Right cardiac atrium (tissue), 5 donors: Measurements from ENCODE around the gene SH3GL1. TPM values are rescaled to one million over a fixed set of nuclear protein-coding genes. Genes with fewer than 3 reads are reported as not detected.
A peak's percentile ranks its signal among the peaks of the same experiment; 100 is the strongest.

ENCODE experiments used
- ATAC-seq, 2 donors: fragments of 200-7000 bp; cut with Tn5 transposase; one replicate each; pipeline versions ENCODE4 v1.8.0 to v1.9.1; 2020; ENCODE audit warnings: moderate library complexity in 2 of 2, mild to moderate bottlenecking in 1 of 2
- DNase-seq, 3 donors: peaks; one replicate each; pipeline ENCODE4 v3.0.0-alpha.2; 2020
- H3K27ac ChIP-seq: one replicate; pipeline ENCODE4 v1.5.1; 2013; ENCODE audit warnings: mild to moderate bottlenecking, low read length, control low read depth, moderate library complexity
- H3K27me3 ChIP-seq: one replicate; pipeline ENCODE4 v1.6.1; 2013; ENCODE audit not compliant: control insufficient read depth, insufficient read depth
- H3K4me1 ChIP-seq: one replicate; pipeline ENCODE4 v1.6.1; 2013; ENCODE audit warnings: low read length; ENCODE audit not compliant: control insufficient read depth, insufficient read depth
- H3K4me3 ChIP-seq: one replicate; pipeline ENCODE4 v1.5.1; 2013; ENCODE audit warnings: low read length, control low read depth
- H3K9me3 ChIP-seq: one replicate; pipeline ENCODE4 v1.6.1; 2013; ENCODE audit warnings: low read length; ENCODE audit not compliant: control insufficient read depth
- WGBS: extraction: QIAGEN DNeasy Blood & Tissue Kit; methylation state at CpG from one replicate; pipeline ENCODE4 v1.1.7; 2013; 5-methylcytosine and 5-hydroxymethylcytosine counted together
- intact Hi-C, 4 donors: fragments of 100-400 bp; cut with DNase I; formaldehyde crosslinking; loops; one replicate each; pipeline versions ENCODE4 v1.11.0 to v1.14.0; 2022 to 2023
- polyA plus RNA-seq: library from polyadenylated mRNA; stranded (reverse); fragments of 200-250 nt; gene quantifications from one replicate; pipeline ENCODE4 v1.2.3, GENCODE V29; 2013
- total RNA-seq, 4 donors: library from RNA; stranded (reverse); fragmentation: NEBNext Ultra II Directional; extraction: Animal tissue kit (Norgen Biotek cat#: 25700); gene quantifications; one replicate each; pipeline ENCODE4 v1.2.1, GENCODE V29; 2021
- donor health status: healthy with polysubstance abuse.
- donor health status: DM: no; HTN: yes; CAD: no.
- donor health status: DM: no; HTN: no; CAD: no.
- donor health status: DM: no; HTN: yes; CAD: no; lungs with severe emphysema.
- donor health status: DM: yes; HTN: yes; CAD: no.

The SH3GL1 gene
- total and polyA plus RNA-seq, 5 donors = 26.3 to 40.3 (median 30.3) TPM

- WGBS = 29% methylated on average over 25 of the region's 25 CpGs
- Histone ChIP-seq H3K9me3 (no peaks in the 10 kb centered on the region), H3K4me3 (no peak overlapping the region), H3K4me1 (peaks cover 50% of the 10 kb centered on the region), H3K27ac (peak overlapping the region; percentile 90), H3K27me3 (no peaks in the 10 kb centered on the region)
- peak; percentile 74 to 87 (median 84) for DNase-seq
- peak; percentile 30 to 40 for ATAC-seq
- intact Hi-C loops = no loop called here
These were observed 26.5 kb downstream of the SH3GL1 start for GRCh38 chr19:4373601-4374497.

DNA sequence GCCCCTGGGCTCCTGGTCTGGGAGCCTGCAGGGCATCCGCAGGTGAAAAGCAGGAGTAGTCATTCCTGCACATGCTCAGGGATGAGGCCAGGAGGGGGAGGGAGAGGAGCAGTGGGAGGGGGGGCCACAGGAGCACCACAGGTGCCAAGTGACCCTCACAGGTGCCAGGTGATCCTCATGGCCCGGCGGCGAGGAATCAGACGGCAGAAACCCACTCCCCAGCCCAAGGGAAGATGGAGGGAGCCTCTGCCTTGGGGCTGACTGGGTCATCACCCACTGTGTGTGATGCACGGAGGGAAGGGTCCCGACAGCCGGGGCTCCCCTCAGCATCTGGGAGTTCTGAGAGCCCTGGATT lies 27.4 kb downstream of the SH3GL1 start:
- peak overlapping the region; percentile 90 for H3K27ac ChIP-seq
- H3K4me1 ChIP-seq = peaks cover 53% of the 10 kb centered on the region
- ATAC-seq (no peak), DNase-seq (no peak)
- H3K9me3 ChIP-seq = no peaks in the 10 kb centered on the region
- H3K4me3 ChIP-seq = no peak overlapping the region
- H3K27me3 ChIP-seq = no peaks in the 10 kb centered on the region
- intact Hi-C loops = no loop called here
- WGBS = 82% methylated on average over 8 of the region's 8 CpGs

DNA sequence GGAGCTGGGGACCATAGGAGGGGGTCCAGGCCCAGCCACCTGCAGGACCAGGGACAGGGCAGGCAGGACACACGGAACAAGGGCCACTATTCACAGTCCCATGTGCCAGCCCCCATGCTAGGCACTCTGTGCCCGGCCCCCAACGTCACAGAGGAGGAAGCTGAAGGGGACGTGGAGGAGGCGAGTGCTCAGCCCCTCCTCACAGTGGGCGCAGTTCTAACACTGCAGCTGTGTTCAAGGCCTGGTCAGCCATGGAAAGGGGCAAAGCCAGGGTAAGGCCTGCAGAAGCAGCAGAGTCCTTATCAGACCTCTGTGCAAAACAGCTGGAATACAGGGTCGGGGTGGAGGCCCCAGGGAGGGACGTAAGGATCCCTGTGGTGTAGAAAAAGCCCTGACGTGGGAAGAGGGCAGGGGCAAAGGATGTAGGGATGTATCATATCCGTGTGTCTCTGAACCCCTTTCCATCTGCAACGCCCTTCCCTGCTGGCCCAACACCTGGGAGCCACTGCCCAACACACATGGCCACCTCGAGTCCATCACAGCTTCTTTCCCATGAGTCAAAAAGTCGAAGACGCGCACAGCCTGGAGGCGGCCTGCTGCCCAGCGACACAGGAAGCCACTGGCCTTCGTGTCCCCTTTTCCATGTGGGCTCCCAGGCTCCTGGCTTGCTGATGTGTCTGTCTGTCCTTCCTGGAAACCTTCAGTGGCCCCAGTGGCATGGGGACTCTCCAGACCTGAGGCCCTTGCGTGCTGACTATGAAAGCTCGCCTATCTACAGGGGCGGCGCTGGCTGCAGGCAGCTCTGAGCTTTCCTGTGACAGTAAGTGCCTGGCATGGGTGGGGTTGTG lies 28.0 kb downstream of the SH3GL1 start:
- no peaks in the 10 kb centered on the region for H3K9me3 ChIP-seq
- no peak overlapping the region for H3K4me3 ChIP-seq
- WGBS = 82% methylated on average over 22 of the region's 22 CpGs
- intact Hi-C loops = no loop called here
- ATAC-seq (no peak), DNase-seq (no peak)
- H3K4me1 ChIP-seq = peaks cover 55% of the 10 kb centered on the region
- H3K27ac ChIP-seq = no peak overlapping the region
- H3K27me3 ChIP-seq = no peaks in the 10 kb centered on the region

- ATAC-seq (no peak), DNase-seq (no peak)
- H3K9me3 ChIP-seq = no peaks in the 10 kb centered on the region
- no peaks in the 10 kb centered on the region for H3K27me3 ChIP-seq
- intact Hi-C loops = no loop called here
- 85% methylated on average over 31 of the region's 31 CpGs for WGBS
- peaks cover 47% of the 10 kb centered on the region for H3K4me1 ChIP-seq
- no peak overlapping the region for H3K27ac ChIP-seq
- no peak overlapping the region for H3K4me3 ChIP-seq
These were observed 28.8 kb downstream of the SH3GL1 start for GRCh38 chr19:4371247-4372164.

DNA sequence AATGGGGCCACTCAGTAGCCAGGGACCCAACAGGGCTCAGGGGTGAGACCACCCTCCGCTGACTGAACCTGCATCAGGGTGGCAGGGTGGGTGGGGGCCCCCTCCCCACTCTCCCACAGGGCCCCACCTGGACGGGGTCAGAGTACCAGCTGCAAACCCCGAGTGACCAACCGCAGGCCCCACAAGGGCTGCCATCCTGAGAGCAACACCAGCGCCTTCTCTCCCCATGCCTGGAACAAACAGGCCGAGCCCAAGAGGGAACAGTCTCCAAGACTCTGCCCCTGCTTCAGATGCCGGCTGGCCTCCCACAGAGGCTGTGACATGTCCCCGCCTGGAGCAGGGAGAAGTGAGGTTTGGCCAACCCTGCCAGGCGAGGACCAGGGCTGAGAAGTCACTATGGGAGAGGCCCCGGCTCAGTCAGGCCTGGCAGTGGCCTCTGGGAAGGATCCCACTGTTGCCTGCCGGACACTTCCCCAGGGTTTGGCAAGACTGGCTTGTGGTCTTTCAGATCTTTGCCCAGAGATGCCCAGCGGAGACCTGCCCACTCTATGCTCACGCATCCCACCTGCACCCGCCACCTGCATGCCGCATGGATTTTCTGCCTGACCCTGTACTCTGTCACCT lies 29.8 kb downstream of the SH3GL1 start:
- WGBS = 90% methylated on average over 15 of the region's 15 CpGs
- H3K4me1 ChIP-seq = peaks cover 40% of the 10 kb centered on the region
- DNase-seq (peak in 1 of 3 donors; percentile 57), ATAC-seq (no peak)
- H3K27me3 ChIP-seq = no peaks in the 10 kb centered on the region
- no peaks in the 10 kb centered on the region for H3K9me3 ChIP-seq
- H3K27ac ChIP-seq = no peak overlapping the region
- no peak overlapping the region for H3K4me3 ChIP-seq
- intact Hi-C loops = no loop called here

GRCh38 chr19:4369888-4370260 lies 30.5 kb downstream of the SH3GL1 start:
- intact Hi-C loops = no loop called here
- Histone ChIP-seq H3K27me3 (no peaks in the 10 kb centered on the region), H3K4me1 (peaks cover 34% of the 10 kb centered on the region), H3K9me3 (no peaks in the 10 kb centered on the region), H3K4me3 (no peak overlapping the region), H3K27ac (no peak overlapping the region)
- peak in 2 of 3 donors; percentile 81 to 84 for DNase-seq
- ATAC-seq = no peak
- 43% methylated on average over 21 of the region's 21 CpGs for WGBS

GRCh38 chr19:4369109-4369887 lies 31.0 kb downstream of the SH3GL1 start:
- intact Hi-C loops = no loop called here
- H3K4me3 ChIP-seq = no peak overlapping the region
- H3K27ac ChIP-seq = no peak overlapping the region
- H3K27me3 ChIP-seq = no peaks in the 10 kb centered on the region
- 43% methylated on average over 25 of the region's 25 CpGs for WGBS
- ATAC-seq = peak; percentile 19 to 65
- peaks cover 29% of the 10 kb centered on the region for H3K4me1 ChIP-seq
- no peaks in the 10 kb centered on the region for H3K9me3 ChIP-seq
- peak; percentile 65 to 84 (median 77) for DNase-seq

GRCh38 chr19:4368128-4368820 lies 32.1 kb downstream of the SH3GL1 start:
- Histone ChIP-seq H3K27ac (peak overlapping the region; percentile 8), H3K4me3 (no peak overlapping the region), H3K27me3 (no peaks in the 10 kb centered on the region), H3K9me3 (no peaks in the 10 kb centered on the region), H3K4me1 (peaks cover 19% of the 10 kb centered on the region)
- intact Hi-C loops = no loop called here
- ATAC-seq = peak; percentile 15 to 19
- DNase-seq = peak in 2 of 3 donors; percentile 49 to 80
- WGBS = 42% methylated on average over 19 of the region's 19 CpGs

GRCh38 chr19:4367781-4368127 lies 32.6 kb downstream of the SH3GL1 start:
- intact Hi-C loops = no loop called here
- Histone ChIP-seq H3K4me1 (peaks cover 15% of the 10 kb centered on the region), H3K9me3 (no peaks in the 10 kb centered on the region), H3K27me3 (no peaks in the 10 kb centered on the region), H3K4me3 (no peak overlapping the region), H3K27ac (peak overlapping the region; percentile 5)
- ATAC-seq (peak in 1 of 2 donors; percentile 1), DNase-seq (peak in 1 of 3 donors; percentile 60)
- 55% methylated on average over 13 of the region's 13 CpGs for WGBS
